ENCODE measurements around the gene LARGE1. TPM values are rescaled to one million over a fixed set of nuclear protein-coding genes. Genes with fewer than 3 reads are reported as not detected.

The LARGE1 gene
- total and polyA plus RNA-seq, 2 experiments from 2014 or later, result 21.2 to 23.6 TPM

DNA sequence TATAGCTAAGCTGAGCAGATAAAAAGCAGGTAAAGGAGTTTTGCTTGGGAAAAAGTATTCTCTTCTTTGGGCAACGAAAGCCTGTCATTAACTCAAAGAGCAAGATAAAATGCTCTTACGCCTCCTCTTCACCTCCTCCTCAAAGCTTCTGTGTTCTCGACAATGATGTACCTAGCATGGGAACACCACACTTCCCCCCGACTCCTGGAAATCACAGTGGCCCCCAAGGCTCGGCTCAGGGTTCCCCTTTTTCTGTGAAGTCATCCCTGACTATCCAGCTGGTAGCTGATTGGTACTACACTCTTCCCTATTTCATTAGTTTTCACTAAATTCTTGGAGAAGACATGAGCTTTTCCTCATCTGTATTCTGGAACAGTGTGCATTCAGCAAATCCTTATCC, 336.1 kb downstream of the LARGE1 start:
- Histone ChIP-seq H3K79me2 (peaks cover 3% of the 10 kb centered on the region), H3K9me3 (ENCODE audit: low read depth) (no peaks in the 10 kb centered on the region), H3K9me2 (replicated peaks; ENCODE audit: insufficient read depth) (no peaks in the 10 kb centered on the region), H3K4me1 (ENCODE audit: insufficient read depth) (peaks cover 2% of the 10 kb centered on the region), H2AFZ (no peak overlapping the region), H3K27me3 (no peaks in the 10 kb centered on the region), H3K27ac (no peak overlapping the region), H4K20me1 (ENCODE audit: insufficient read depth, poor library complexity, severe bottlenecking) (no peaks in the 10 kb centered on the region), H3K4me3 (no peak overlapping the region), H3K36me3 (replicated peaks; ENCODE audit: insufficient read depth, low read depth) (no peaks in the 10 kb centered on the region), H3K4me2 (no peak overlapping the region)
- WGBS (ENCODE audit: low lambda C conversion rate, missing lambda C conversion rate), result 94% methylated on average over 5 of the region's 5 CpGs
- no peak for TF ChIP-seq EZH2 (IDR thresholded peaks at IDR 0.05; ENCODE audit: borderline replicate concordance)
- TF ChIP-seq, protein P1, sequence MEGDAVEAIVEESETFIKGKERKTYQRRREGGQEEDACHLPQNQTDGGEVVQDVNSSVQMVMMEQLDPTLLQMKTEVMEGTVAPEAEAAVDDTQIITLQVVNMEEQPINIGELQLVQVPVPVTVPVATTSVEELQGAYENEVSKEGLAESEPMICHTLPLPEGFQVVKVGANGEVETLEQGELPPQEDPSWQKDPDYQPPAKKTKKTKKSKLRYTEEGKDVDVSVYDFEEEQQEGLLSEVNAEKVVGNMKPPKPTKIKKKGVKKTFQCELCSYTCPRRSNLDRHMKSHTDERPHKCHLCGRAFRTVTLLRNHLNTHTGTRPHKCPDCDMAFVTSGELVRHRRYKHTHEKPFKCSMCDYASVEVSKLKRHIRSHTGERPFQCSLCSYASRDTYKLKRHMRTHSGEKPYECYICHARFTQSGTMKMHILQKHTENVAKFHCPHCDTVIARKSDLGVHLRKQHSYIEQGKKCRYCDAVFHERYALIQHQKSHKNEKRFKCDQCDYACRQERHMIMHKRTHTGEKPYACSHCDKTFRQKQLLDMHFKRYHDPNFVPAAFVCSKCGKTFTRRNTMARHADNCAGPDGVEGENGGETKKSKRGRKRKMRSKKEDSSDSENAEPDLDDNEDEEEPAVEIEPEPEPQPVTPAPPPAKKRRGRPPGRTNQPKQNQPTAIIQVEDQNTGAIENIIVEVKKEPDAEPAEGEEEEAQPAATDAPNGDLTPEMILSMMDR (IDR thresholded peaks at IDR 0.05; ENCODE audit: poor library complexity), result no peak
- TF ChIP-seq EZH2phosphoT487 (IDR thresholded peaks at IDR 0.05; ENCODE audit: low read depth, severe bottlenecking, unreplicated experiment), result no peak
- no peak for DNase-seq (ENCODE audit: low spot score)

DNA sequence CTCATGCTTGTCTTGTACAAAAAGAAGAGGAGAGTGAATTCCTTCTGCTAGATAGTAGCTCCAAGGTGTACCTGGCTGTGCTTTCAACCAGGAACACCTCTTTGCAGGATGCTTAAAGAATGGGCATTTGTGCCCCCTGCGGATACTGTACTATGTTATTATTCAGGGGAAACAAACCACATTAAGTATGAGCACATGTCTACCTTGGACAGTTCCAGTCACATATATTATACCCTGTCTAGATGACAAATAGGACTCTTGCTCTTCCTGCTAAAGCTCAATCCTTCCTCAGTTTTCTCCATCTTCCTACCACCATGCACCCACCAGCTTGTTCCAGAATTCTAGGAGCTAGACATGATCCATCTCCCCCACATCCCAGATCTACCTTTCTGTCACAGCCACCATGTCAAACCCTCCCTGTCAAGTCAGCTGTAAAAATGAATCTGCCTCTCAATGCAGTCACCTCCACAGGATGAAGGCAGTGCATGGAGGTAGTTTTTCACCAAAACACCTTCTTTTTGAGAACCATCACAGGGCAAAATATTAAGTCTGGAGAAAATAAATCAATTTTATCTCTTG, 337.4 kb downstream of the LARGE1 start:
- Histone ChIP-seq H3K79me2 (peaks cover 3% of the 10 kb centered on the region), H3K36me3 (replicated peaks; ENCODE audit: insufficient read depth, low read depth) (no peaks in the 10 kb centered on the region), H4K20me1 (ENCODE audit: insufficient read depth, poor library complexity, severe bottlenecking) (no peaks in the 10 kb centered on the region), H3K9me2 (replicated peaks; ENCODE audit: insufficient read depth) (no peaks in the 10 kb centered on the region), H3K9me3 (ENCODE audit: low read depth) (no peaks in the 10 kb centered on the region), H3K27ac (no peak overlapping the region), H3K4me1 (ENCODE audit: insufficient read depth) (peaks cover 13% of the 10 kb centered on the region), H3K4me3 (no peak overlapping the region), H3K4me2 (no peak overlapping the region), H2AFZ (no peak overlapping the region), H3K27me3 (no peaks in the 10 kb centered on the region)
- DNase-seq (ENCODE audit: low spot score), result no peak
- 100% methylated on average over 1 of the region's 1 CpG for WGBS (ENCODE audit: low lambda C conversion rate, missing lambda C conversion rate)
- no peak for TF ChIP-seq EZH2phosphoT487 (IDR thresholded peaks at IDR 0.05; ENCODE audit: low read depth, severe bottlenecking, unreplicated experiment)
- TF ChIP-seq EZH2 (IDR thresholded peaks at IDR 0.05; ENCODE audit: borderline replicate concordance), result no peak
- TF ChIP-seq, protein P1 (IDR thresholded peaks at IDR 0.05; ENCODE audit: poor library complexity), result no peak

DNA sequence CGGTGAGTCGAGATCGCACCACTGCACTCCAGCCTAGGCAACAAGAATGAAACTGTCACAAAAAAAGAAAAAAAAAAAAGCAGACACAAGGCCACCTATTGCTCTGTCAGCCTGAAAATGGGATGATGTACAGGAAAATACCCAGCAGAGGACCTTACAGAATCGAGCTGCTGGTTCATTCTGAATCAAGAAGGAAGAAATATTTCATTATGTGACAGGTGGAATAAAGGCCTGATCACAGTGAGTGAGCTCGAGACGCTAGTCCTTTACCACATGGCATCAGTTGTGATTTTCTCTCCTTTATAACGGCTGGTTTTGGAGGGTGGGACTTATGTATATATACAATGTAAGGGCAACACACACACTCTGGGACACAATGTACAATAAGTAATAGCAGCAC, 340.0 kb downstream of the LARGE1 start:
- no peak for TF ChIP-seq EZH2 (IDR thresholded peaks at IDR 0.05; ENCODE audit: borderline replicate concordance)
- TF ChIP-seq EZH2phosphoT487 (IDR thresholded peaks at IDR 0.05; ENCODE audit: low read depth, severe bottlenecking, unreplicated experiment), result no peak
- TF ChIP-seq, protein P1 (IDR thresholded peaks at IDR 0.05; ENCODE audit: poor library complexity), result no peak
- H3K4me2 ChIP-seq, result no peak overlapping the region
- 90% methylated on average over 7 of the region's 7 CpGs for WGBS (ENCODE audit: low lambda C conversion rate, missing lambda C conversion rate)
- H3K4me1 ChIP-seq (ENCODE audit: insufficient read depth), result peaks cover 19% of the 10 kb centered on the region
- no peak for DNase-seq (ENCODE audit: low spot score)
- H3K79me2 ChIP-seq, result peaks cover 18% of the 10 kb centered on the region
- no peaks in the 10 kb centered on the region for H3K9me3 ChIP-seq (ENCODE audit: low read depth)
- no peaks in the 10 kb centered on the region for H4K20me1 ChIP-seq (ENCODE audit: insufficient read depth, poor library complexity, severe bottlenecking)
- H3K36me3 ChIP-seq (replicated peaks; ENCODE audit: insufficient read depth, low read depth), result no peaks in the 10 kb centered on the region
- H3K27ac ChIP-seq, result no peak overlapping the region
- H3K4me3 ChIP-seq, result no peak overlapping the region
- H2AFZ ChIP-seq, result no peak overlapping the region
- no peaks in the 10 kb centered on the region for H3K9me2 ChIP-seq (replicated peaks; ENCODE audit: insufficient read depth)
- no peaks in the 10 kb centered on the region for H3K27me3 ChIP-seq

Measured in hepatocyte (in vitro differentiated cells).